Left cardiac atrium (tissue), 4 donors: ENCODE data around the gene HMGB4. TPM values are rescaled to one million over a fixed set of nuclear protein-coding genes. Genes with fewer than 3 reads are reported as not detected.
A peak's percentile ranks its signal among the peaks of the same experiment; 100 is the strongest.

ENCODE experiments used
- ATAC-seq, 2 donors: fragments of 200-7000 bp; cut with Tn5 transposase; one replicate each; pipeline ENCODE4 v1.9.1; 2020; ENCODE audit warnings: mild to moderate bottlenecking in 2 of 2, moderate library complexity in 2 of 2
- DNase-seq: peaks from one replicate; pipeline ENCODE4 v3.0.0-alpha.2; 2020
- intact Hi-C, 2 donors: fragments of 100-400 bp; cut with DNase I; formaldehyde crosslinking; loops; one replicate each; pipeline versions ENCODE4 v1.14.1 to v1.15.1; 2022 to 2023
- total RNA-seq, 2 donors: library from RNA; stranded (reverse); fragmentation: NEBNext Ultra II Directional; extraction: Animal tissue kit (Norgen Biotek cat#: 25700); gene quantifications; one replicate each; pipeline ENCODE4 v1.2.1, GENCODE V29; 2021
- donor health status: DM: no; HTN: yes; CAD: no.
- donor health status: DM: no; HTN: yes; CAD: no; lungs with severe emphysema.
- donor health status: DM: yes; HTN: yes; CAD: no.
- donor health status: Dilated cardiomyopathy.

Gene HMGB4
- total RNA-seq, 2 donors from 2014 or later: not detected

- ATAC-seq (no peak), DNase-seq (no peak)
- intact Hi-C loops: no loop called here
Observed at GRCh38 chr1:33844166-33844565, 19.7 kb upstream of the HMGB4 start.

GRCh38 chr1:33846861-33847260, 17.0 kb upstream of the HMGB4 start:
- DNase-seq: no peak
- no peak for ATAC-seq

GRCh38 chr1:33848205-33848937, 15.5 kb upstream of the HMGB4 start:
- ATAC-seq: no peak
- DNase-seq: no peak
- intact Hi-C loops: no loop called here

More at GRCh38 chr1:33846861-33847260, 17.0 kb upstream of the HMGB4 start:
- intact Hi-C loops: no loop called here

GRCh38 chr1:33849211-33849610, 14.7 kb upstream of the HMGB4 start:
- intact Hi-C loops: no loop called here
- ATAC-seq (no peak), DNase-seq (no peak)

- ATAC-seq (no peak), DNase-seq (no peak)
- intact Hi-C loops: no loop called here
Observed at GRCh38 chr1:33850481-33850880, 13.4 kb upstream of the HMGB4 start.

GRCh38 chr1:33852711-33853110, 11.2 kb upstream of the HMGB4 start:
- no peak for DNase-seq
- ATAC-seq: no peak

GRCh38 chr1:33853431-33853830, 10.4 kb upstream of the HMGB4 start:
- DNase-seq (no peak), ATAC-seq (no peak)
- intact Hi-C loops: no loop called here

More at GRCh38 chr1:33852711-33853110, 11.2 kb upstream of the HMGB4 start:
- intact Hi-C loops: no loop called here

GRCh38 chr1:33854091-33854490, 9.8 kb upstream of the HMGB4 start:
- intact Hi-C loops: no loop called here
- ATAC-seq (no peak), DNase-seq (no peak)

- ATAC-seq (no peak), DNase-seq (no peak)
- intact Hi-C loops: no loop called here
Observed at GRCh38 chr1:33860671-33861070, 3.2 kb upstream of the HMGB4 start.

- DNase-seq (no peak), ATAC-seq (no peak)
- intact Hi-C loops: no loop called here
Observed at GRCh38 chr1:33864460-33865389, 846 bp downstream of the HMGB4 start.

- ATAC-seq (no peak), DNase-seq (no peak)
- intact Hi-C loops: no loop called here
Observed at GRCh38 chr1:33866281-33866680, 2.4 kb downstream of the HMGB4 start.

- intact Hi-C loops: no loop called here
- no peak for DNase-seq
- ATAC-seq: no peak
Observed at GRCh38 chr1:33867684-33868083, 3.8 kb downstream of the HMGB4 start.

GRCh38 chr1:33872275-33872674, 8.4 kb downstream of the HMGB4 start:
- DNase-seq: no peak
- no peak for ATAC-seq
- intact Hi-C loops: no loop called here

GRCh38 chr1:33872683-33873082, 8.8 kb downstream of the HMGB4 start:
- DNase-seq (no peak), ATAC-seq (no peak)
- intact Hi-C loops: no loop called here

- intact Hi-C loops: no loop called here
- no peak for DNase-seq
Observed at GRCh38 chr1:33874636-33875035, 10.8 kb downstream of the HMGB4 start.

GRCh38 chr1:33875862-33876261, 12.0 kb downstream of the HMGB4 start:
- DNase-seq: no peak
- intact Hi-C loops: no loop called here
- no peak for ATAC-seq

More at GRCh38 chr1:33874636-33875035, 10.8 kb downstream of the HMGB4 start:
- no peak for ATAC-seq

GRCh38 chr1:33876970-33877650, 13.2 kb downstream of the HMGB4 start:
- intact Hi-C loops: no loop called here
- DNase-seq (peak; percentile 65), ATAC-seq (peak; percentile 8 to 87)

- ATAC-seq (no peak), DNase-seq (no peak)
- intact Hi-C loops: no loop called here
Observed at GRCh38 chr1:33878392-33878791, 14.5 kb downstream of the HMGB4 start.

- intact Hi-C loops: loop anchor here in 1 of 2 donors (5.0 kb wide), 1 partner anchor 232 kb away; no protein-coding TSS in a partner anchor
- no peak for DNase-seq
- ATAC-seq: no peak
Observed at GRCh38 chr1:33880305-33880704, 16.4 kb downstream of the HMGB4 start.

- no peak for ATAC-seq
- DNase-seq: no peak
- intact Hi-C loops: no loop called here
Observed at GRCh38 chr1:33886496-33886895, 22.6 kb downstream of the HMGB4 start.
